ENCODE data around the gene DCDC2.
"Not testable (repeated sequence)": the region's sequence is repeated elsewhere in the genome, so short reads cannot be mapped to it uniquely, and the experiment has no call there.

DCDC2 gene

GRCh38 chr6:24149296-24149695, 208.6 kb downstream of the DCDC2 start:
- no peak for DNase-seq (ENCODE audit: low read depth in 2 of 2, low spot score in 1 of 2)

- no peak for DNase-seq (ENCODE audit: low read depth in 2 of 2, low spot score in 1 of 2)
Measured at GRCh38 chr6:24148684-24149083, 209.2 kb downstream of the DCDC2 start.

- no peak for DNase-seq (ENCODE audit: low read depth in 2 of 2, low spot score in 1 of 2)
Measured at GRCh38 chr6:24148154-24148570, 209.7 kb downstream of the DCDC2 start.

- no peak for DNase-seq (ENCODE audit: low read depth in 2 of 2, low spot score in 1 of 2)
Measured at GRCh38 chr6:24147511-24148153, 210.2 kb downstream of the DCDC2 start.

- DNase-seq (ENCODE audit: low read depth in 2 of 2, low spot score in 1 of 2) = no peak
Measured at GRCh38 chr6:24146871-24147270, 211.0 kb downstream of the DCDC2 start.

GRCh38 chr6:24145690-24146131, 212.1 kb downstream of the DCDC2 start:
- no peak for DNase-seq (ENCODE audit: low read depth in 2 of 2, low spot score in 1 of 2)

- DNase-seq (ENCODE audit: low read depth in 2 of 2, low spot score in 1 of 2) = not testable (repeated sequence)
Measured at GRCh38 chr6:24142733-24143132, 215.1 kb downstream of the DCDC2 start.

GRCh38 chr6:24140591-24140990, 217.3 kb downstream of the DCDC2 start:
- no peak for DNase-seq (ENCODE audit: low read depth in 2 of 2, low spot score in 1 of 2)

GRCh38 chr6:24139639-24140038, 218.2 kb downstream of the DCDC2 start:
- no peak for DNase-seq (ENCODE audit: low read depth in 2 of 2, low spot score in 1 of 2)

GRCh38 chr6:24139080-24139479, 218.8 kb downstream of the DCDC2 start:
- DNase-seq (ENCODE audit: low read depth in 2 of 2, low spot score in 1 of 2) = no peak

- no peak for DNase-seq (ENCODE audit: low read depth in 2 of 2, low spot score in 1 of 2)
Measured at GRCh38 chr6:24131751-24132150, 226.1 kb downstream of the DCDC2 start.

- DNase-seq (ENCODE audit: low read depth in 2 of 2, low spot score in 1 of 2) = no peak
Measured at GRCh38 chr6:24127316-24127715, 230.5 kb downstream of the DCDC2 start.

GRCh38 chr6:24126586-24127192, 231.2 kb downstream of the DCDC2 start:
- no peak for DNase-seq (ENCODE audit: low read depth in 2 of 2, low spot score in 1 of 2)

- no peak for DNase-seq (ENCODE audit: low read depth in 2 of 2, low spot score in 1 of 2)
Measured at GRCh38 chr6:24125980-24126379, 231.9 kb downstream of the DCDC2 start, which contains the start of gene NRSN1. Gene NRSN1 (plus strand): TSS chr6:24126215. CDS start chr6:24134328, 8,113 bp downstream.

GRCh38 chr6:24122139-24122538, 235.7 kb downstream of the DCDC2 start:
- DNase-seq (ENCODE audit: low read depth in 2 of 2, low spot score in 1 of 2) = no peak
